ENCODE data around the gene DEUP1. TPM values are rescaled to one million over a fixed set of nuclear protein-coding genes. Genes with fewer than 3 reads are reported as not detected.

DEUP1 gene
- polyA plus RNA-seq, 3 donors from 2014 or later: not detected

DNA sequence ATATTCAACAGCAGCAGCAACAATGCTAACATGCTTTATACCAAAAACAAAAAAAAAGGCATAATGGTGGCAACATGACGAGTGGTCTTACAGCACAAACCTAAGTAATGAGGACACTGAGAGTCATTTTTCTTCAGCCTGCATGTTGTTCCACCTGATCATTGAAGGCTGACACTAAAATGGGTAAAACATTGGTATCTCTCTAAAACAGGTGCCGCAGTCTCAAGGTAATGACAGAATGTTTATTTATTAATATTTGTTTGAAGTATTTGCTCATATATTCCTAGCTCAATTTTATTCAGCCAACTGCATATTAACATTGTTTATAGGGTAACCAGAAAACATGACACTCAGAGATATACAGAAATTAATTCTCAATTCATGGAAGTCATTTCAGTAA is 8.3 kb upstream of the DEUP1 start:
- Mint-ChIP-seq H3K9me3 (peaks cover 0 to 13% (median 2%) of the 10 kb centered on the region in 6 donors), H3K4me3 (no peak overlapping the region)

DNA sequence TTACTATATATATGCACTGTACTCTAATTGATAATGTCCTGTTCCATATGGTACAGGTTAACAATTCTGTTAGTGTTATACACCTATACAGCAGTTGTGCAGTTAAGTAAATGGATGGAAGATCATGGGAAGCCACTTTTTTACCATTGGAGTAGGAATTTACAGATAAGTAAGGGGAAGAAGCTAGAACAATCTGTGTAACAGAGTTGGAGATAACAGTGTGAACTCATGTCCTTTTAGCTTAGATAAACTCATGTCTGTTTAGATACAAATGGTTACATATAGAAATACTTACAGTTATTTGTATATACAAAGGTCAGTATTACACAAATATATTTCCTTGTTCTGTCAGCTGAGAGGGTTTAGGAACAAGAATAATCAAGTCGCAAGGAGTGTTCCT is 6.8 kb upstream of the DEUP1 start:
- H3K27ac Mint-ChIP-seq: no peak overlapping the region
- DNase-seq: no peak

More for the DNA sequence above, 8.3 kb upstream of the DEUP1 start:
- no peak for DNase-seq
- peaks cover 0 to 3% (median 0%) of the 10 kb centered on the region in 3 donors for H3K27me3 Mint-ChIP-seq (ENCODE audit: low read depth in 3 of 3)
- H3K36me3 Mint-ChIP-seq: no peaks in the 10 kb centered on the region
- no peak overlapping the region for H3K27ac Mint-ChIP-seq
- H3K4me1 Mint-ChIP-seq: no peaks in the 10 kb centered on the region

DNA sequence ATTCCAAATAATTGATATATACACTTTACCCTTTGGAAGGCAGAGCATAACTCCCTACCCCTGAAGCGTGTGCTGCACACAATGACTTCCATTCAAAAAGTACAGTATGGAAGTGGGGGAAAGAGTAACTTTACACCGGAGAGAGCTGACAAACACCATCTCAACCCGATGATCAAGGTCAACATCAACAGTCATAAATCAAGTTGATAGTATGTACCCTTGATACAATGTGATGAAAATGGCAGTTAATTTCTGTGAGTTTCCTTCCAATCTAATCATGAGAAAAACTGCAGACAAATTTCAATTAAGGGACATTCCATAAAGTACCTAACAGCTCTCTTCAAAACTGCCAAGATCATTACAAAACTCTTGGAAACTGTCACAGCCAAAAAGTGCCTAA is 6.0 kb upstream of the DEUP1 start:
- Mint-ChIP-seq H3K36me3 (no peaks in the 10 kb centered on the region), H3K9me3 (peaks cover 0 to 5% (median 3%) of the 10 kb centered on the region in 6 donors), H3K27ac (no peak overlapping the region), H3K4me3 (no peak overlapping the region), H3K27me3 (ENCODE audit: low read depth in 3 of 3) (peaks cover 0 to 4% (median 3%) of the 10 kb centered on the region in 3 donors), H3K4me1 (no peaks in the 10 kb centered on the region)
- DNase-seq: no peak

More for the DNA sequence above, 6.8 kb upstream of the DEUP1 start:
- Mint-ChIP-seq H3K9me3 (peaks cover 0 to 11% (median 1%) of the 10 kb centered on the region in 6 donors), H3K36me3 (no peaks in the 10 kb centered on the region), H3K4me3 (no peak overlapping the region), H3K27me3 (ENCODE audit: low read depth in 3 of 3) (peaks cover 0 to 3% (median 0%) of the 10 kb centered on the region in 3 donors), H3K4me1 (no peaks in the 10 kb centered on the region)

DNA sequence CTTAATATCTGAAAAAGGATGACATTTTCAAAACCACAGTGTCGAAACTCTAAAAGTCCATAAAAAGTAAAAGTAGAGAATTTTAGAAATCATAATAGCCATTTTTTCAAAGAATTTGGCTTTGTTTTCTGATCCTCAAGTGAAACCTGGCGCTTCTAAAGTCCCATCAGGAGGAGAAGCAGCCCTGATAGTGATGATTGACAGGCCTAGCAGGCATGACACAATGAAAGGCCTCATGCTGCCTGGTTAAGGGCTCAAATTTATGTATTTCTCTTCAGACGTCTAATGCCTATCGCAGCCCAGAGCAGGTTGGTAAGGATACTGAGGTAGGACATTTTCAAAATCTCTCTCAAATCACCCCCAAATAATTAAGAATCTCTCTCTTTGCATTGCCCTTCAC is 3.9 kb upstream of the DEUP1 start:
- H3K4me1 Mint-ChIP-seq: peaks cover 0 to 3% of the 10 kb centered on the region in 2 donors

DNA sequence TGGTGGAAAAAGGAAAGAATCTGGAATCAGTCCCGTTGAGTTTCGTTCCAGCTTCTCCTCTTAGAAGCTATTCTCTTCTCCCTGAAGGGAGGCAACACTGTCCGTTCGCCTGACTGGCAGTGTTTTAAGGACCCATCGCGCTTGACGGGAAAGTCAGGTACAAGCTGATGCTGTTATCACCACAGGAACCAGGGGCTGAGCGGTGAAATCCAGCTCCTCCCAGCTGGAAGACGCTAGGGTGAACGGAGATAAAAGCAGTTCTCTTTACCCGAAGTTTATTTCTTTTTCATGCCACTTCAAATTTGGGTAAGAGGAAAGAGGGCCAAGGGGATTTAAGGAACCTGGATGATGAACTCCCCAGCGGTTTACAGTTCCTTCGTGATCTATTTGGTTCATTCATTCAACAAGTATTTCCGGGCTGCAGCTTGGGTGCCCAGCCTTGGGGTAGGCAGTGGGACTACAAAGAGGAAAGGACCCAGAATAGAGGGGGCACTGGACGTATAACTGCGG is 551 bp upstream of the DEUP1 start:
- Mint-ChIP-seq H3K36me3 (no peaks in the 10 kb centered on the region), H3K9me3 (peaks cover 0 to 9% (median 5%) of the 10 kb centered on the region in 6 donors), H3K4me3 (peak overlapping the region in 2 of 5 donors; percentile 15 to 34), H3K27me3 (ENCODE audit: low read depth in 3 of 3) (peaks cover 6 to 20% (median 13%) of the 10 kb centered on the region in 3 donors), H3K4me1 (peaks cover 0 to 3% of the 10 kb centered on the region in 2 donors), H3K27ac (no peak overlapping the region)
- no peak for DNase-seq

More for the DNA sequence above, 3.9 kb upstream of the DEUP1 start:
- H3K27ac Mint-ChIP-seq: no peak overlapping the region
- DNase-seq: no peak
- H3K27me3 Mint-ChIP-seq (ENCODE audit: low read depth in 3 of 3): peaks cover 4 to 14% (median 6%) of the 10 kb centered on the region in 3 donors
- no peak overlapping the region for H3K4me3 Mint-ChIP-seq
- no peaks in the 10 kb centered on the region for H3K36me3 Mint-ChIP-seq
- peaks cover 0 to 9% (median 5%) of the 10 kb centered on the region in 6 donors for H3K9me3 Mint-ChIP-seq

DNA sequence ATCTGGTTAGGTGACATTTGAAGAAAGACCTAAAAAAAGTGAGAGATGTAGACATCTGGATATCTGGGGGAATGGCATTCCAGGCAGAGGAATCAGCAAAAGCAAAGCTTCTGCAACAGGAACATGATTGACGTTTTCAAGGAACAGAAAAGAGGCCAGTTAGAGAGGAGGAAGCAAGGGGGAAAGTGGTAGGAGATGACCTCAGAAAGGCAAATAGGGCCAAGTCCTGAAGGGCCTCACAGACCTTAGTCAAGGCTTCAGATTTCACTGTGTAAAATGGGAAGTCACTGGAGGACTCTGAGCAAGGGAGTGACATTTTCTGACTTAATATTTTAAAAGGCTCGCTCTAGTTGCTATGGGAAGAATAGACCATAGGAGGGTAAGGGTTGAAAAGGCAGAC is 9.7 kb downstream of the DEUP1 start:
- DNase-seq: no peak
- H3K27me3 Mint-ChIP-seq (ENCODE audit: low read depth in 3 of 3): peaks cover 0 to 4% (median 2%) of the 10 kb centered on the region in 3 donors
- peaks cover 0 to 2% (median 0%) of the 10 kb centered on the region in 6 donors for H3K9me3 Mint-ChIP-seq
- H3K4me3 Mint-ChIP-seq: no peak overlapping the region
- H3K27ac Mint-ChIP-seq: no peak overlapping the region
- H3K4me1 Mint-ChIP-seq: no peaks in the 10 kb centered on the region
- H3K36me3 Mint-ChIP-seq: no peaks in the 10 kb centered on the region

DNA sequence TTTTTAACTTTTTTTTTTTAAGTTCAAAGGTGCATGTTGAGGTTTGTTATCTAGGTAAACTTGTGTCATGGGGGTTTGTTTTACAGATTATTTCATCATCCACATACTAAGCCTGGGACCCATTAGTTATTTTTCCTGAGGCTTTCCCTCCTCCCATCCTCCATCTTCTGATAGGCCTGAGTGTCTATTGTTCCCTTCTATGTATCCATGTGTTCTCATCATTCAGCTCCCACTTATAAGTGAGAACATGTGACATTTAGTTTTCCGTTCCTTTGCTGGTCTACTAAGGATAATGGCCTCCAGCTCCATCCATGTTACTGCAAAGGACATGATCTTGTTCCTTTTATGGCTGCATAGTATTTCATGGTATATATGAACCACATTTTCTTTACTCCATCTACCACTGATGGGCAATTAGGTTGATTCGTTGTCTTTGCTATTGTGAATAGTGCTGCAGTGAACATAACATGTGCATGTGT is 14.4 kb downstream of the DEUP1 start:
- Mint-ChIP-seq H3K9me3 (peaks cover 0 to 13% (median under 1%) of the 10 kb centered on the region in 6 donors), H3K27me3 (ENCODE audit: low read depth in 3 of 3) (peaks cover 0 to 7% (median 4%) of the 10 kb centered on the region in 3 donors), H3K4me3 (no peak overlapping the region), H3K27ac (no peak overlapping the region), H3K36me3 (no peaks in the 10 kb centered on the region), H3K4me1 (no peaks in the 10 kb centered on the region)
- DNase-seq: no peak

DNA sequence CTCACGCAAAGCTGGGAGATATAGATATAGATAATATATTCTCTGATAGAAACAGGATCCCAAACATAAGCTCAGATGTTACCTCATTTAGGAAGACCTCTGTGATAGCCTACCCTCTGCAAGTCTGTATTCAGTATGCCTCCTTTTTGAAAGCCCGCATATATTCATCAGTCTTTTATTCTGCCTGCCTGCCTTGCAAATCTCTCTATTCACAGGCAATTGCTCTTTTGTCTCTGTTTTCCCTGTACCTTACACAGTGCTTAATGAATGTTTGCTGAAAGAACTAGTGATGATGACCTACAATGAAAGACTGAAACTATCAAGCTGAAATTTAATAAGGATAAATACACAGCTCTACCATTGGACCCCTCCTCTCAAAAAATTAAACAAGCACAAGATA is 18.4 kb downstream of the DEUP1 start:
- no peak for DNase-seq
- H3K4me1 Mint-ChIP-seq: no peaks in the 10 kb centered on the region
- peaks cover 0 to 11% (median under 1%) of the 10 kb centered on the region in 6 donors for H3K9me3 Mint-ChIP-seq
- no peaks in the 10 kb centered on the region for H3K36me3 Mint-ChIP-seq
- no peak overlapping the region for H3K4me3 Mint-ChIP-seq
- H3K27me3 Mint-ChIP-seq (ENCODE audit: low read depth in 3 of 3): peaks cover 0 to 5% (median 5%) of the 10 kb centered on the region in 3 donors
- H3K27ac Mint-ChIP-seq: no peak overlapping the region

DNA sequence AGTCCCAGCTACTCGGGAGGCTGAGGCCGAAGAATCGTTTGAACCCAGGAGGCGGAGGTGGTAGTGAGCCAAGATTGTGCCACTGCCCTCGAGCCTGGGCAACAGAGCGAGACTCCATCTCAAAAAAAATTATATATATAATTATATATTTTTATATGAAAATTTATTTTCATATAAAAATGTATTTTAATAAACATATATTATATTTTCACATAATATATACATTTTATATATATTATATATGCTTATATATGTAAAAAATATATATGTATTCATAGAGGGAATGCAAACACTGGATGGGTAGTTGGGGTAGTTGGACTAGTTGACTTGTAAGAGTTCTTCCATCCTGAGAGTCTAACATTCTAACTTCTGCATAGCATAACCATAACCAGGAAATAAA is 20.3 kb downstream of the DEUP1 start:
- peaks cover 0 to 5% (median 4%) of the 10 kb centered on the region in 3 donors for H3K27me3 Mint-ChIP-seq (ENCODE audit: low read depth in 3 of 3)
- peaks cover 0 to 12% (median 6%) of the 10 kb centered on the region in 6 donors for H3K9me3 Mint-ChIP-seq
- no peak for DNase-seq
- no peaks in the 10 kb centered on the region for H3K36me3 Mint-ChIP-seq
- no peak overlapping the region for H3K4me3 Mint-ChIP-seq
- no peak overlapping the region for H3K27ac Mint-ChIP-seq
- H3K4me1 Mint-ChIP-seq: no peaks in the 10 kb centered on the region

DNA sequence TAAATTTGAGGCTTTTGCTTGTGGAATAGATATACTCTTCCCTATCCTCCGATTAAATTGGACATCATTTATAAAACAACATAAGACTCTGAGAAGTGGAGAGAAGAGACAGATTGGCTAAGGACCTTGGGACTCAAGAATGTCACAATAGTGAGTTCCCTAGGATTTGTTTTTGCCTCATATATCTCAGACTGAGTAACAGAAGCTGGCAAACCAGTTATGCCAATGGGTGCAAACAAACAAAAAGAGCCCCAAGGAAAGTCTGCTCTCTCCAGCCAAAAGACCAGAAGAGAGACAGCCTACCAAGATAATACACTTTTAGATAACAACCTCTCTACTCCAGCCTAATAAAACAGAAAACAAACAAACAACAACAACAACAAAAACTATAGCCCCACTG is 28.9 kb downstream of the DEUP1 start:
- Mint-ChIP-seq H3K27ac (no peak overlapping the region), H3K27me3 (ENCODE audit: low read depth in 3 of 3) (no peaks in the 10 kb centered on the region), H3K4me3 (no peak overlapping the region), H3K4me1 (no peaks in the 10 kb centered on the region), H3K9me3 (peaks cover 7 to 16% (median 9%) of the 10 kb centered on the region in 6 donors), H3K36me3 (no peaks in the 10 kb centered on the region)
- no peak for DNase-seq

DNA sequence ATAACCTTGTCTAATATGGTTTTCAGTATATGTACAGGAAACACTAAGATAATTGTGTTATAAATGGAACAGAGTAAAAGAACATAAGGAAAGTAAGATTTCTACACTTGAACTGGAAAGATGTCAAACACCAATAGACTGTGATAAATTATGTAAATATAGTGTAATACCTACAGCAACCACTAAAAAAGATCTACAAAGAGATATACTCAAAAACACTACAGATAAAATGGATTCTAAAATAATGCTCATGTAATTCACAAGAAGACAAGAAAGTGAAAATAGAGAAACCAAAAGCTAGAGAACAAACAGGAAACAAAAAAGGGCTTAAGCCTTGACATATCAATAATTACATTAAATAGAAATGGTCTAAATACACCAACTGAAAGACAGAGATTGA is 30.9 kb downstream of the DEUP1 start:
- Mint-ChIP-seq H3K36me3 (no peaks in the 10 kb centered on the region), H3K27ac (no peak overlapping the region), H3K4me3 (no peak overlapping the region), H3K4me1 (no peaks in the 10 kb centered on the region), H3K27me3 (ENCODE audit: low read depth in 3 of 3) (no peaks in the 10 kb centered on the region), H3K9me3 (peaks cover 6 to 14% (median 9%) of the 10 kb centered on the region in 6 donors)
- DNase-seq: no peak

DNA sequence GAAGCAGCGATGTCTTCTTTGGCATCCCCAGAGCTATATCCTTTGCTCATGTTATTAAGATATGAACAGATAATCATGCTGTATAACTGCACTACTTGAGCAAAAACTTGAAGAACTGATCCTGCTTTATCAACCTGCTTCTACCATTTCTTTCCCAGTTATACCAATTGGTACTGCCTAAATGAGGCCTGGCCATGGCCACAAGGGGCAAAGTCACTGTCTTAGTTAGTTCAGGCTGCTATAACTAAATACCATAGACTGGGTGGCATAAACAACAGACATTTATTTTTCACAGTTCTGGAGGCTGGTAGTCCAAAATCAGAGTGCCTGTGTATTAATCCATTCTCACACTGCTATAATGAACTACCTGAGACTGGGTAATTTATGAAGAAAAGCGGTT is 37.5 kb downstream of the DEUP1 start:
- no peak overlapping the region for H3K4me3 Mint-ChIP-seq
- no peaks in the 10 kb centered on the region for H3K4me1 Mint-ChIP-seq
- no peak for DNase-seq
- H3K27ac Mint-ChIP-seq: no peak overlapping the region
- peaks cover 0 to 2% (median 0%) of the 10 kb centered on the region in 3 donors for H3K27me3 Mint-ChIP-seq (ENCODE audit: low read depth in 3 of 3)
- H3K36me3 Mint-ChIP-seq: no peaks in the 10 kb centered on the region
- H3K9me3 Mint-ChIP-seq: peaks cover 0 to 5% (median 1%) of the 10 kb centered on the region in 6 donors

DNA sequence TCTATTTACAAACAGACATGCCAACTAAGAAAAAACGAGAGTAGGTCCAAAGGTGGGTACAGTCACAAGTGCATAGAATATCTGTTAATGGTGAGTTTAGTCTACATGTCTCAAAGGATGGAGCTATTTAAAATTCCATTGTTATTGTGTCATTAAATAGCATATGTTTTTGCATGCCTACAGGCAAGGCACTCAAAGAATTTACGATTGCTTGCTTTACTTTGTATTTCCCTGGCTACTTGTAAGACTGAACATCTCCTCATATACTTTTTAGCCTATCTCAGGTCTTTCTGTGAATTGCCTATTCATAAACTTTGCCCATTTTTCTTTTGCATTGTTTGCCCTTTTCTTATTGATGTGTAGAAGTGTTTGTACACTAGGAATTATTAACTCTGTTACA is 39.7 kb downstream of the DEUP1 start:
- DNase-seq: no peak
- Mint-ChIP-seq H3K27me3 (ENCODE audit: low read depth in 3 of 3) (peaks cover 0 to 3% (median 2%) of the 10 kb centered on the region in 3 donors), H3K9me3 (peaks cover 0 to 5% (median 1%) of the 10 kb centered on the region in 6 donors), H3K4me1 (no peaks in the 10 kb centered on the region), H3K27ac (no peak overlapping the region), H3K36me3 (no peaks in the 10 kb centered on the region), H3K4me3 (no peak overlapping the region)

DNA sequence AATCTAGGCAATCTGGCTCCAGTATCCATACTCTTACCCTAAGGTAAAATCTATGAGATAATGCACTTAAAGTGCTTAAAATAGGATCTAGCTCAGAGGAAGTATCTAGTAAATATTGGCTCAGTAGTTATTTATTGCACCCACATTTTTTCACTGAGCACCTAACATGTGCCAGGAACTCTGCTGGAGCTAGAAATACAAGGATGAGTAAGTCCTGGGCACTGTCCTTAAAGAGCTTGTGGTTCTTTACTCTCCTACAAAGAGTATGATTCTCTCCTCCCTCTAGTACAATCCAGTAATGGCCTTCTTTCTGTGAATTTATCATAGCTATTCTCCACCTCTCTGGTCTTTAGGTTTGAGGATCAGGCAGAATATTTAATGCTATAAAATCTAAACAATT is 59.2 kb downstream of the DEUP1 start:
- Mint-ChIP-seq H3K27ac (no peak overlapping the region), H3K36me3 (no peaks in the 10 kb centered on the region), H3K27me3 (ENCODE audit: low read depth in 3 of 3) (peaks cover 0 to 2% (median 1%) of the 10 kb centered on the region in 3 donors), H3K4me3 (no peak overlapping the region), H3K4me1 (no peaks in the 10 kb centered on the region), H3K9me3 (peaks cover 0 to 2% (median 0%) of the 10 kb centered on the region in 6 donors)
- no peak for DNase-seq

DNA sequence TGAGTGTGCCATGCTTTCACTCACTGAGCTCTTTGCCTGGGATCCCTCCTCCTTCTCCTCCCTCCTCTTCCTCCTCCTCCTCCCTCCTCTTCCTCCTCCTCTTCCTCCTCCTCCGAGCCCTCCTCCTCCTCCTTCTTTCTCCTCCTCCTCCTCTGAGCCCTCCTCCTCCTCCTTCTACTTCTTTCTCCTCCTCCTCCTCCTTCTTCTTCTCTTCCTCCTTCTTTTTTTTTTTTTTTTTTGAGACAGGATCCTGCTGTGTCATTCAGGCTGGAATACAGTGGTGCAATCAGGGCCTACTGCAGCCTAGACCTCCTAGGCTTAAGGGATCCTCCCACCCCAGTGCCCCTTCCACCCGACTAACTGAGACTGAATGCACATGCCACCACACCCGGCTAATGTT is 62.3 kb downstream of the DEUP1 start:
- H3K4me3 Mint-ChIP-seq: no peak overlapping the region

More for the DNA sequence above, 62.3 kb downstream of the DEUP1 start:
- peaks cover 0 to 2% (median 0%) of the 10 kb centered on the region in 6 donors for H3K9me3 Mint-ChIP-seq
- H3K4me1 Mint-ChIP-seq: no peaks in the 10 kb centered on the region
- H3K27me3 Mint-ChIP-seq (ENCODE audit: low read depth in 3 of 3): peaks cover 0 to 2% (median 1%) of the 10 kb centered on the region in 3 donors
- H3K36me3 Mint-ChIP-seq: no peaks in the 10 kb centered on the region
- H3K27ac Mint-ChIP-seq: no peak overlapping the region
- DNase-seq: no peak

Data from immature natural killer cell (primary cell).